ENCODE measurements around the gene CLDN9. TPM values are rescaled to one million over a fixed set of nuclear protein-coding genes. Genes with fewer than 3 reads are reported as not detected.

CLDN9 gene
- total and polyA plus RNA-seq, 2 experiments from 2014 or later = 3.5 to 8.9 TPM

DNA sequence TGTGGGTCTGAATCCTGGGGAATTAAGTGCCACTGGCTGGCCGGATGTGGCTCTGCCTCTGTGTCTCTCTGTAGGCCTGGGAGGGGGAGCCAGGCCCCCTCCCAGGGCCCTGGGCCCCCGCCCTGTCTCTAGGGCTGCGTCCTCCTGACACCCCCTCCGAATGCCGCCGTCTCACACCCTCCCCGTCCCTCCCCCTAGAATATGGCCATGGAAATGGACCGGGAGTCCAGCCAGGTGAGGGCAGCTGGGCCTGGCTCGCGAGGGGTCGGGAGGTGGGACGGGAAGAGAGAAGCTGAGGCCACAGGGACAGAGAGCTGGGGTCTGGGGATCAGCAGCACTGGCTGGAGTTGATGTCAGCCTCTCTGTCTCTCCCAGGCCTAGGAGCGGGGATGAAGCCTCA is 16.4 kb upstream of the CLDN9 start:
- Histone ChIP-seq H4K20me1 (ENCODE audit: insufficient read depth, poor library complexity, severe bottlenecking) (no peaks in the 10 kb centered on the region), H3K27ac (no peak overlapping the region), H3K27me3 (no peaks in the 10 kb centered on the region), H3K36me3 (replicated peaks; ENCODE audit: insufficient read depth, low read depth) (no peaks in the 10 kb centered on the region), H3K4me1 (ENCODE audit: insufficient read depth) (no peaks in the 10 kb centered on the region), H3K9me3 (ENCODE audit: low read depth) (no peaks in the 10 kb centered on the region), H3K9me2 (replicated peaks; ENCODE audit: insufficient read depth) (no peaks in the 10 kb centered on the region), H3K4me2 (no peak overlapping the region), H2AFZ (no peak overlapping the region), H3K4me3 (no peak overlapping the region), H3K79me2 (no peaks in the 10 kb centered on the region)
- DNase-seq (ENCODE audit: low spot score) = no peak
- TF ChIP-seq, protein P1, sequence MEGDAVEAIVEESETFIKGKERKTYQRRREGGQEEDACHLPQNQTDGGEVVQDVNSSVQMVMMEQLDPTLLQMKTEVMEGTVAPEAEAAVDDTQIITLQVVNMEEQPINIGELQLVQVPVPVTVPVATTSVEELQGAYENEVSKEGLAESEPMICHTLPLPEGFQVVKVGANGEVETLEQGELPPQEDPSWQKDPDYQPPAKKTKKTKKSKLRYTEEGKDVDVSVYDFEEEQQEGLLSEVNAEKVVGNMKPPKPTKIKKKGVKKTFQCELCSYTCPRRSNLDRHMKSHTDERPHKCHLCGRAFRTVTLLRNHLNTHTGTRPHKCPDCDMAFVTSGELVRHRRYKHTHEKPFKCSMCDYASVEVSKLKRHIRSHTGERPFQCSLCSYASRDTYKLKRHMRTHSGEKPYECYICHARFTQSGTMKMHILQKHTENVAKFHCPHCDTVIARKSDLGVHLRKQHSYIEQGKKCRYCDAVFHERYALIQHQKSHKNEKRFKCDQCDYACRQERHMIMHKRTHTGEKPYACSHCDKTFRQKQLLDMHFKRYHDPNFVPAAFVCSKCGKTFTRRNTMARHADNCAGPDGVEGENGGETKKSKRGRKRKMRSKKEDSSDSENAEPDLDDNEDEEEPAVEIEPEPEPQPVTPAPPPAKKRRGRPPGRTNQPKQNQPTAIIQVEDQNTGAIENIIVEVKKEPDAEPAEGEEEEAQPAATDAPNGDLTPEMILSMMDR (IDR thresholded peaks at IDR 0.05; ENCODE audit: poor library complexity) = no peak
- TF ChIP-seq EZH2 (IDR thresholded peaks at IDR 0.05; ENCODE audit: borderline replicate concordance) = no peak
- TF ChIP-seq EZH2phosphoT487 (IDR thresholded peaks at IDR 0.05; ENCODE audit: low read depth, severe bottlenecking, unreplicated experiment) = no peak
- WGBS (ENCODE audit: low lambda C conversion rate, missing lambda C conversion rate) = 70% methylated on average over 3 of the region's 13 CpGs

DNA sequence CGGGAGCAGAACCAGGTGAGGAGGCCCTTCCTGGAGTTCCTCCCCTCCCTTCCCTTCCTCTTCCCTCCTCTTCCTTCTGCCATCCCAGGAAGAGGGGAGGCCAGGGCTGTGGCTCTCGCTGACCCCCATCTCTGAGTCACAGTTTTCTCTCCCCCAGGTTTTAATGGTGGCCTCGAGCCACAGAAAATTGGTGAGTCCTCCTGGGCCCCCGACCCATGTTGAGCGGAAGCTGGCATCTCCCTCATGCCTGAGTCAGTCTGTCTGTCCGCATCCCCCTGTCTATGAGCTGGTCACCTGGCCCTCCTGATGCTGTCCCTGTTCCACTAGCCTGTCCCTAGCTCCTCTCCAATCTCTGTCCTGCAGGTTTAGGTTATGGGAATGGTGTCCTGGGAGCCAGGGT is 12.8 kb upstream of the CLDN9 start:
- Histone ChIP-seq H3K27ac (no peak overlapping the region), H3K4me1 (ENCODE audit: insufficient read depth) (no peaks in the 10 kb centered on the region), H3K79me2 (no peaks in the 10 kb centered on the region), H4K20me1 (ENCODE audit: insufficient read depth, poor library complexity, severe bottlenecking) (no peaks in the 10 kb centered on the region), H3K9me2 (replicated peaks; ENCODE audit: insufficient read depth) (no peaks in the 10 kb centered on the region), H3K4me2 (no peak overlapping the region), H3K27me3 (no peaks in the 10 kb centered on the region), H3K36me3 (replicated peaks; ENCODE audit: insufficient read depth, low read depth) (no peaks in the 10 kb centered on the region), H3K9me3 (ENCODE audit: low read depth) (no peaks in the 10 kb centered on the region), H2AFZ (no peak overlapping the region), H3K4me3 (no peak overlapping the region)
- 97% methylated on average over 6 of the region's 6 CpGs for WGBS (ENCODE audit: low lambda C conversion rate, missing lambda C conversion rate)
- TF ChIP-seq, protein P1 (IDR thresholded peaks at IDR 0.05; ENCODE audit: poor library complexity) = no peak
- no peak for TF ChIP-seq EZH2 (IDR thresholded peaks at IDR 0.05; ENCODE audit: borderline replicate concordance)
- TF ChIP-seq EZH2phosphoT487 (IDR thresholded peaks at IDR 0.05; ENCODE audit: low read depth, severe bottlenecking, unreplicated experiment) = no peak
- DNase-seq (ENCODE audit: low spot score) = no peak

DNA sequence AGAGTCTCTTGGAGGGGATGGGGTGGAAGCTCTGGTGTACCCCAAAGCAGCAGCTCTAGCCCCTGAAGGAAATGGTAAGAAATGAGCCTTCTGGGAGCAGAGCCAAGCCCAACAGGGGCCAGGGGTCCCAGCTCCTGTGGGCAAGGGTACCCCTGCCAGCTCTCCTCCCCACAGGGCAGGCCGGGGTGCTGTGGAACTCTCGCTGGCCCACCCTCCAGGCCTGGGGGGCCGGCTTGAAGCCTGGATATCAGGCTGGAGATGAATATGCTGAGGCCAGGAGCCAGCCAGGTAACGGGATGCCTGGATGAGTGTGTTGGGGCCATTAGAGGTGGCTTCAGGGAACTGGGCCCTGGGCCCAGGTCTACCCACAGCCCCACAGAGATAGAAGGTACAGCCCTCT is 12.2 kb upstream of the CLDN9 start:
- Histone ChIP-seq H3K9me2 (replicated peaks; ENCODE audit: insufficient read depth) (no peaks in the 10 kb centered on the region), H3K27ac (no peak overlapping the region), H3K4me1 (ENCODE audit: insufficient read depth) (no peaks in the 10 kb centered on the region), H2AFZ (no peak overlapping the region), H3K4me3 (no peak overlapping the region), H3K9me3 (ENCODE audit: low read depth) (no peaks in the 10 kb centered on the region), H4K20me1 (ENCODE audit: insufficient read depth, poor library complexity, severe bottlenecking) (no peaks in the 10 kb centered on the region), H3K4me2 (no peak overlapping the region), H3K36me3 (replicated peaks; ENCODE audit: insufficient read depth, low read depth) (no peaks in the 10 kb centered on the region), H3K27me3 (no peaks in the 10 kb centered on the region), H3K79me2 (no peaks in the 10 kb centered on the region)
- 94% methylated on average over 4 of the region's 4 CpGs for WGBS (ENCODE audit: low lambda C conversion rate, missing lambda C conversion rate)
- DNase-seq (ENCODE audit: low spot score) = no peak
- TF ChIP-seq EZH2 (IDR thresholded peaks at IDR 0.05; ENCODE audit: borderline replicate concordance) = no peak
- no peak for TF ChIP-seq EZH2phosphoT487 (IDR thresholded peaks at IDR 0.05; ENCODE audit: low read depth, severe bottlenecking, unreplicated experiment)
- TF ChIP-seq, protein P1 (IDR thresholded peaks at IDR 0.05; ENCODE audit: poor library complexity) = no peak

DNA sequence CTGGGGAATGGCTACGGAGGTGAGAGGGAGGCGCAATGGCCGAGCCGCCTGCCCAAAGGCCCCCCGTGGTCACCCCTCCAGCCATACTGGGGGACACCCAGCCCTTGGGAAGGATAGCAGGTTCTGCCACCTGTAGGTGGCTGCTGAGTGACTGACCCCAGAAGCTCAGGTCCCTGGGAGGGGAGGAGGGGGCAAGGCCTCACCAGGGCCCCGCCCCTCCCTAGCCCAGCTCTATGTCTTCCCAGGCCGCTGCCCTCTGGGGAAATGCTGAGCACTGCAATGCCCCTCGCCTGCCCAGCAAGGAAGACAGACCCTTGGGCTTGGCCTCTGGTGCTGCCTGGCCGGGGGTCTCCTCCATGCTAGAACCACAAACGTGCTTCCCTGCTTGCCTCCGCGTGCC is 11.4 kb upstream of the CLDN9 start:
- Histone ChIP-seq H3K9me2 (replicated peaks; ENCODE audit: insufficient read depth) (no peaks in the 10 kb centered on the region), H3K4me1 (ENCODE audit: insufficient read depth) (peaks cover 2% of the 10 kb centered on the region), H3K36me3 (replicated peaks; ENCODE audit: insufficient read depth, low read depth) (no peaks in the 10 kb centered on the region), H2AFZ (no peak overlapping the region), H3K27me3 (no peaks in the 10 kb centered on the region), H3K4me3 (no peak overlapping the region), H3K79me2 (no peaks in the 10 kb centered on the region), H4K20me1 (ENCODE audit: insufficient read depth, poor library complexity, severe bottlenecking) (no peaks in the 10 kb centered on the region), H3K27ac (no peak overlapping the region), H3K4me2 (no peak overlapping the region), H3K9me3 (ENCODE audit: low read depth) (no peaks in the 10 kb centered on the region)
- WGBS (ENCODE audit: low lambda C conversion rate, missing lambda C conversion rate) = 83% methylated on average over 11 of the region's 12 CpGs
- DNase-seq (ENCODE audit: low spot score) = no peak
- TF ChIP-seq EZH2 (IDR thresholded peaks at IDR 0.05; ENCODE audit: borderline replicate concordance) (no peak), EZH2phosphoT487 (IDR thresholded peaks at IDR 0.05; ENCODE audit: low read depth, severe bottlenecking, unreplicated experiment) (no peak)
- TF ChIP-seq, protein P1 (IDR thresholded peaks at IDR 0.05; ENCODE audit: poor library complexity) = no peak
